Measurements from ENCODE around the gene FCRLB.

The FCRLB gene

GRCh38 chr1:161770250-161770649 is 48.9 kb downstream of the FCRLB start:
- no peak for TF ChIP-seq CTCF (IDR thresholded peaks at IDR 0.05; ENCODE audit: low read depth, low read length)
- DNase-seq = no peak
- H3K36me3 ChIP-seq = no peaks in the 10 kb centered on the region; the same call in 1 of the 2 replicates
- H3K9me3 ChIP-seq = no peaks in the 10 kb centered on the region
- H3K27me3 ChIP-seq = no peaks in the 10 kb centered on the region
- no peaks in the 10 kb centered on the region for H3K4me1 ChIP-seq
- no peak overlapping the region for H3K4me3 ChIP-seq (ENCODE audit: low read depth, low read length)

- Histone ChIP-seq H3K36me3 (no peaks in the 10 kb centered on the region; the same call in 1 of the 2 replicates), H3K4me3 (ENCODE audit: low read depth, low read length) (no peak overlapping the region), H3K27me3 (no peaks in the 10 kb centered on the region), H3K9me3 (no peaks in the 10 kb centered on the region), H3K4me1 (no peaks in the 10 kb centered on the region)
- DNase-seq = no peak
- no peak for TF ChIP-seq CTCF (IDR thresholded peaks at IDR 0.05; ENCODE audit: low read depth, low read length)
Measured at GRCh38 chr1:161771161-161771560, 49.8 kb downstream of the FCRLB start.

GRCh38 chr1:161771973-161772372 is 50.6 kb downstream of the FCRLB start:
- DNase-seq = no peak
- Histone ChIP-seq H3K27me3 (no peaks in the 10 kb centered on the region), H3K36me3 (no peaks in the 10 kb centered on the region), H3K4me1 (no peaks in the 10 kb centered on the region), H3K4me3 (ENCODE audit: low read depth, low read length) (no peak overlapping the region), H3K9me3 (no peaks in the 10 kb centered on the region)
- no peak for TF ChIP-seq CTCF (IDR thresholded peaks at IDR 0.05; ENCODE audit: low read depth, low read length)

GRCh38 chr1:161772397-161772796 is 51.1 kb downstream of the FCRLB start:
- no peaks in the 10 kb centered on the region for H3K27me3 ChIP-seq
- no peaks in the 10 kb centered on the region for H3K4me1 ChIP-seq
- H3K4me3 ChIP-seq (ENCODE audit: low read depth, low read length) = no peak overlapping the region
- no peaks in the 10 kb centered on the region for H3K36me3 ChIP-seq
- TF ChIP-seq CTCF (IDR thresholded peaks at IDR 0.05; ENCODE audit: low read depth, low read length) = no peak
- H3K9me3 ChIP-seq = no peaks in the 10 kb centered on the region
- no peak for DNase-seq

- Histone ChIP-seq H3K9me3 (no peaks in the 10 kb centered on the region), H3K4me3 (ENCODE audit: low read depth, low read length) (no peak overlapping the region), H3K27me3 (no peaks in the 10 kb centered on the region), H3K36me3 (no peaks in the 10 kb centered on the region), H3K4me1 (no peaks in the 10 kb centered on the region)
- no peak for DNase-seq
- TF ChIP-seq CTCF (IDR thresholded peaks at IDR 0.05; ENCODE audit: low read depth, low read length) = no peak
Measured at GRCh38 chr1:161773791-161774190, 52.4 kb downstream of the FCRLB start.

- Histone ChIP-seq H3K4me3 (ENCODE audit: low read depth, low read length) (no peak overlapping the region), H3K27me3 (no peaks in the 10 kb centered on the region)
Measured at GRCh38 chr1:161777261-161777660, 55.9 kb downstream of the FCRLB start.

More at GRCh38 chr1:161777261-161777660, 55.9 kb downstream of the FCRLB start:
- TF ChIP-seq CTCF (IDR thresholded peaks at IDR 0.05; ENCODE audit: low read depth, low read length) = no peak
- H3K36me3 ChIP-seq = peaks cover 6% of the 10 kb centered on the region
- no peaks in the 10 kb centered on the region for H3K4me1 ChIP-seq
- no peaks in the 10 kb centered on the region for H3K9me3 ChIP-seq
- no peak for DNase-seq
